Karpas-422 (cell line): ENCODE data around the gene PCNT. TPM values are rescaled to one million over a fixed set of nuclear protein-coding genes. Genes with fewer than 3 reads are reported as not detected.
"Not testable (repeated sequence)": the region's sequence is repeated elsewhere in the genome, so short reads cannot be mapped to it uniquely, and the experiment has no call there.

Experiments
- DNase-seq: peaks from one replicate; pipeline ENCODE4 v3.0.0-alpha.2; 2015
- H2AFZ ChIP-seq: fragments of 200-600 bp; sonication (generic); 2 replicates; pipeline ENCODE4 v1.6.1; 2014; ENCODE audit warnings: antibody characterized with exemption, low read length, mixed read lengths
- H3K27ac ChIP-seq: fragments of 200-600 bp; sonication (generic); 2 replicates; pipeline ENCODE4 v1.5.1; 2014; ENCODE audit warnings: mild to moderate bottlenecking, low read length, moderate library complexity
- H3K27me3 ChIP-seq: fragments of 200-600 bp; sonication (generic); 2 replicates; pipeline ENCODE4 v1.6.1; 2014; ENCODE audit warnings: low read length, mixed read lengths
- H3K36me3 ChIP-seq: fragments of 200-600 bp; sonication (generic); 2 replicates; pipeline ENCODE4 v1.6.1; 2014; ENCODE audit warnings: low read length, mixed read lengths; ENCODE audit not compliant: insufficient read depth
- H3K4me1 ChIP-seq: fragments of 200-600 bp; sonication (generic); 2 replicates; pipeline ENCODE4 v1.6.1; 2014; ENCODE audit warnings: mild to moderate bottlenecking, low read length, mixed read lengths
- H3K4me2 ChIP-seq: fragments of 200-600 bp; sonication (generic); 2 replicates; pipeline ENCODE4 v1.6.1; 2014; ENCODE audit warnings: low read length, low read depth, mild to moderate bottlenecking; ENCODE audit not compliant: poor library complexity, severe bottlenecking
- H3K4me3 ChIP-seq: fragments of 200-600 bp; sonication (generic); 2 replicates; pipeline ENCODE4 v1.5.1; 2014; ENCODE audit warnings: mild to moderate bottlenecking, antibody characterized with exemption, low read length, mixed read lengths
- H3K79me2 ChIP-seq: fragments of 200-600 bp; sonication (generic); 2 replicates; pipeline ENCODE4 v1.6.1; 2014; ENCODE audit warnings: mild to moderate bottlenecking, low read length, mixed read lengths
- H3K9ac ChIP-seq: fragments of 200-600 bp; sonication (generic); 2 replicates; pipeline ENCODE4 v1.6.0; 2014; ENCODE audit warnings: low read length
- H3K9me2 ChIP-seq: fragments of 200-600 bp; sonication (generic), shearing (Covaris generic); replicated peaks from 2 replicates; pipeline ENCODE4 v1.6.0; 2014; ENCODE audit warnings: mild to moderate bottlenecking, low read length, moderate library complexity; ENCODE audit not compliant: insufficient read depth
- H3K9me3 ChIP-seq: fragments of 300-700, 200-600 bp; sonication (generic); 2 replicates; pipeline ENCODE4 v1.6.1; 2014; ENCODE audit warnings: low read length, mixed read lengths
- H4K20me1 ChIP-seq: fragments of 200-600 bp; sonication (generic); 2 replicates; pipeline ENCODE4 v1.6.1; 2014; ENCODE audit warnings: mild to moderate bottlenecking, antibody characterized with exemption, low read length, low read depth; ENCODE audit not compliant: insufficient read depth
- total RNA-seq: library from RNA; depleted of rRNA; stranded (reverse); fragments of >200 nt; shearing (Covaris generic); gene quantifications from 2 replicates; pipeline ENCODE4 v1.2.3, GENCODE V29; 2014; ENCODE audit warnings: low replicate concordance

Gene PCNT
- total RNA-seq, 1 experiment from 2014 or later = 31.5 TPM

- H2AFZ ChIP-seq = no peak overlapping the region
- peaks cover 38% of the 10 kb centered on the region for H3K36me3 ChIP-seq
- peaks cover 87% of the 10 kb centered on the region for H3K79me2 ChIP-seq
These were observed 47.5 kb downstream of the PCNT start for GRCh38 chr21:46371204-46372013.

GRCh38 chr21:46372014-46372485 is 48.1 kb downstream of the PCNT start:
- Histone ChIP-seq H3K4me2 (no peak overlapping the region), H3K4me3 (no peak overlapping the region), H4K20me1 (peaks cover 12% of the 10 kb centered on the region; the same call in 1 of the 2 replicates), H3K4me1 (no peaks in the 10 kb centered on the region), H3K9me3 (no peaks in the 10 kb centered on the region), H3K27me3 (no peaks in the 10 kb centered on the region), H3K79me2 (peaks cover 87% of the 10 kb centered on the region), H3K36me3 (peaks cover 37% of the 10 kb centered on the region), H2AFZ (no peak overlapping the region), H3K9me2 (no peaks in the 10 kb centered on the region), H3K9ac (no peak overlapping the region), H3K27ac (no peak overlapping the region)
- no peak for DNase-seq

More at GRCh38 chr21:46371204-46372013, 47.5 kb downstream of the PCNT start:
- Histone ChIP-seq H3K27ac (no peak overlapping the region), H3K9ac (no peak overlapping the region), H4K20me1 (peaks cover 12% of the 10 kb centered on the region; the same call in 1 of the 2 replicates), H3K9me2 (no peaks in the 10 kb centered on the region), H3K4me3 (no peak overlapping the region), H3K4me2 (no peak overlapping the region), H3K4me1 (no peaks in the 10 kb centered on the region), H3K9me3 (no peaks in the 10 kb centered on the region), H3K27me3 (no peaks in the 10 kb centered on the region)
- DNase-seq = no peak

- peaks cover 42% of the 10 kb centered on the region for H3K36me3 ChIP-seq
- not testable (repeated sequence) for H2AFZ ChIP-seq, H3K9me2 ChIP-seq, H3K4me2 ChIP-seq, H3K4me1 ChIP-seq, DNase-seq, H3K9me3 ChIP-seq, H3K27ac ChIP-seq, H3K4me3 ChIP-seq, H3K9ac ChIP-seq, H3K27me3 ChIP-seq
- peaks cover 12% of the 10 kb centered on the region; the same call in 1 of the 2 replicates for H4K20me1 ChIP-seq
- peaks cover 89% of the 10 kb centered on the region for H3K79me2 ChIP-seq
These were observed 49.0 kb downstream of the PCNT start for GRCh38 chr21:46372947-46373346.

- Histone ChIP-seq H3K27me3 (no peaks in the 10 kb centered on the region), H3K79me2 (peaks cover 91% of the 10 kb centered on the region), H3K27ac (no peak overlapping the region)
These were observed 50.9 kb downstream of the PCNT start for GRCh38 chr21:46374761-46375389.

GRCh38 chr21:46375560-46376230 is 51.7 kb downstream of the PCNT start:
- Histone ChIP-seq H3K79me2 (peaks cover 89% of the 10 kb centered on the region), H4K20me1 (peaks cover 5% of the 10 kb centered on the region; the same call in 1 of the 2 replicates), H2AFZ (no peak overlapping the region), H3K9me3 (peaks cover 3% of the 10 kb centered on the region; the same call in 1 of the 2 replicates), H3K4me1 (no peaks in the 10 kb centered on the region), H3K27ac (no peak overlapping the region), H3K9me2 (no peaks in the 10 kb centered on the region), H3K9ac (no peak overlapping the region), H3K4me2 (no peak overlapping the region), H3K27me3 (no peaks in the 10 kb centered on the region), H3K36me3 (peaks cover 57% of the 10 kb centered on the region), H3K4me3 (no peak overlapping the region)
- no peak for DNase-seq

More at GRCh38 chr21:46374761-46375389, 50.9 kb downstream of the PCNT start:
- Histone ChIP-seq H3K9me3 (peaks cover 3% of the 10 kb centered on the region; the same call in 1 of the 2 replicates), H3K4me2 (no peak overlapping the region), H2AFZ (no peak overlapping the region), H3K9ac (no peak overlapping the region), H3K4me3 (no peak overlapping the region), H3K36me3 (peaks cover 55% of the 10 kb centered on the region), H3K4me1 (no peaks in the 10 kb centered on the region), H3K9me2 (no peaks in the 10 kb centered on the region), H4K20me1 (peaks cover 5% of the 10 kb centered on the region; the same call in 1 of the 2 replicates)
- no peak for DNase-seq

- Histone ChIP-seq H3K4me1 (no peaks in the 10 kb centered on the region), H4K20me1 (peaks cover 5% of the 10 kb centered on the region; the same call in 1 of the 2 replicates), H2AFZ (no peak overlapping the region), H3K36me3 (peaks cover 61% of the 10 kb centered on the region), H3K27ac (no peak overlapping the region), H3K4me3 (no peak overlapping the region), H3K9me3 (peaks cover 4% of the 10 kb centered on the region), H3K79me2 (peaks cover 93% of the 10 kb centered on the region), H3K9me2 (no peaks in the 10 kb centered on the region), H3K4me2 (no peak overlapping the region), H3K9ac (no peak overlapping the region), H3K27me3 (no peaks in the 10 kb centered on the region)
- DNase-seq = no peak
These were observed 52.3 kb downstream of the PCNT start for GRCh38 chr21:46376231-46376628.

- no peak overlapping the region for H3K9ac ChIP-seq
- H3K9me2 ChIP-seq = no peaks in the 10 kb centered on the region
- peaks cover 11% of the 10 kb centered on the region for H3K9me3 ChIP-seq
- H4K20me1 ChIP-seq = peaks cover under 1% of the 10 kb centered on the region; the same call in 1 of the 2 replicates
- H3K4me1 ChIP-seq = no peaks in the 10 kb centered on the region
- no peak for DNase-seq
- H3K36me3 ChIP-seq = peaks cover 64% of the 10 kb centered on the region
- peaks cover 93% of the 10 kb centered on the region for H3K79me2 ChIP-seq
- H3K4me3 ChIP-seq = no peak overlapping the region
- no peaks in the 10 kb centered on the region for H3K27me3 ChIP-seq
- H3K4me2 ChIP-seq = no peak overlapping the region
- no peak overlapping the region for H3K27ac ChIP-seq
- no peak overlapping the region for H2AFZ ChIP-seq
These were observed 53.0 kb downstream of the PCNT start for GRCh38 chr21:46376856-46377453.
